ENCODE measurements around the gene ATP11B.

The ATP11B gene

GRCh38 chr3:182914341-182914740 is 121.0 kb downstream of the ATP11B start:
- no peak for TF ChIP-seq CTCF (IDR thresholded peaks at IDR 0.05; ENCODE audit: low read length, missing control alignments)
- DNase-seq (ENCODE audit: low read depth) = no peak
- H3K4me3 ChIP-seq (replicated peaks; ENCODE audit: low read depth, low read length) = no peak overlapping the region

GRCh38 chr3:182917134-182917533 is 123.8 kb downstream of the ATP11B start:
- H3K4me3 ChIP-seq (replicated peaks; ENCODE audit: low read depth, low read length) = no peak overlapping the region
- no peak for DNase-seq (ENCODE audit: low read depth)
- TF ChIP-seq CTCF (IDR thresholded peaks at IDR 0.05; ENCODE audit: low read length, missing control alignments) = no peak

- no peak for TF ChIP-seq CTCF (IDR thresholded peaks at IDR 0.05; ENCODE audit: low read length, missing control alignments)
- no peak overlapping the region for H3K4me3 ChIP-seq (replicated peaks; ENCODE audit: low read depth, low read length)
- no peak for DNase-seq (ENCODE audit: low read depth)
These were observed 126.6 kb downstream of the ATP11B start for GRCh38 chr3:182919866-182920357.

GRCh38 chr3:182920515-182921084 is 127.3 kb downstream of the ATP11B start:
- no peak for DNase-seq (ENCODE audit: low read depth)
- no peak for TF ChIP-seq CTCF (IDR thresholded peaks at IDR 0.05; ENCODE audit: low read length, missing control alignments)
- no peak overlapping the region for H3K4me3 ChIP-seq (replicated peaks; ENCODE audit: low read depth, low read length)

GRCh38 chr3:182921665-182922355 is 128.5 kb downstream of the ATP11B start:
- no peak overlapping the region for H3K4me3 ChIP-seq (replicated peaks; ENCODE audit: low read depth, low read length)
- DNase-seq (ENCODE audit: low read depth) = peak; percentile 67
- TF ChIP-seq CTCF (IDR thresholded peaks at IDR 0.05; ENCODE audit: low read length, missing control alignments) = no peak

GRCh38 chr3:182925330-182925943 is 132.1 kb downstream of the ATP11B start:
- no peak for TF ChIP-seq CTCF (IDR thresholded peaks at IDR 0.05; ENCODE audit: low read length, missing control alignments)
- peak; percentile 41 for DNase-seq (ENCODE audit: low read depth)

More at GRCh38 chr3:182925330-182925943, 132.1 kb downstream of the ATP11B start:
- H3K4me3 ChIP-seq (replicated peaks; ENCODE audit: low read depth, low read length) = no peak overlapping the region

Data from fibroblast of pulmonary artery (primary cell).